ENCODE measurements around the gene PLEKHG4B.

DNA sequence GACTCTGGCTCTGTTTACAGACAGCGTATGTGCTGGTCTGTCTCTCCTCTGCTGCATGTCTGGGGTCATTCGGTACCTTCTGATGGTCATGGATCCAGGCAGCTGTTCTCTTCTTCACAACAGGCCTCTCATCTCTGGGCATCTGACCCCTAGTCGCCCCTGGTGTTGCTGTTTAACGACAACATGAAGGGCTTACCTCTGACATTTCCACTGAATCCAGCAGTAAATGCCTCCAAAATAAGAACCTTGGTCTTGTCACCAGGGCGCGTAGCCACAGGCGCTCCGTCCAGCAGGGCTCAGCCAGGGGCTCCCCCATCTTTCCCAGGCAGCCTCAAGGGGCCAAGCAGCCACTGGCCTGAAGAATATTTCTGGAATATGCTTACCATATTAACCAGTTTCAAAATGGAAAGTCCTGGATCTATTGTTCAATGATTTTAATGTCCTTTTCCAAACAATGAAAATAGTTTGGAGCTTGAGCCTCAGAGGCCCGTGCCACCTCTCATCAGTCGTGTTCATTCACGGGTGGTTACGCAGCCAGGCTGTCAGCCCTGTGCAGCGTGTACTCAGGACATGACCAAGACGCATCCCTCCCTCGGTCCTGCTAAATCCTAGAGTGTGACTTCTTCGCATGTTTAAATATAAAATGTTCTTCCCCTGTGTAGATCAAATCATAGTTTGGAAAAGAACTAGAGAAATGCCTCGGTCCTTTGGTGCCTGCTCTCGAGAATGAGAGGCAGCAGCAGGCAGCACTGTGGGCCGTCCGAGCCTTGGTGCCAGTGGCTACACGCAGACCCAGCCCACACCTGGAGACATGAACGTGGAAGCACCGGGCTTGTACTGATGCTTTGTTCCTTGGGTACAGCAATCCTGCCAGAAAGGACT is 69.2 kb downstream of the PLEKHG4B start:
- TF ChIP-seq, protein P1, sequence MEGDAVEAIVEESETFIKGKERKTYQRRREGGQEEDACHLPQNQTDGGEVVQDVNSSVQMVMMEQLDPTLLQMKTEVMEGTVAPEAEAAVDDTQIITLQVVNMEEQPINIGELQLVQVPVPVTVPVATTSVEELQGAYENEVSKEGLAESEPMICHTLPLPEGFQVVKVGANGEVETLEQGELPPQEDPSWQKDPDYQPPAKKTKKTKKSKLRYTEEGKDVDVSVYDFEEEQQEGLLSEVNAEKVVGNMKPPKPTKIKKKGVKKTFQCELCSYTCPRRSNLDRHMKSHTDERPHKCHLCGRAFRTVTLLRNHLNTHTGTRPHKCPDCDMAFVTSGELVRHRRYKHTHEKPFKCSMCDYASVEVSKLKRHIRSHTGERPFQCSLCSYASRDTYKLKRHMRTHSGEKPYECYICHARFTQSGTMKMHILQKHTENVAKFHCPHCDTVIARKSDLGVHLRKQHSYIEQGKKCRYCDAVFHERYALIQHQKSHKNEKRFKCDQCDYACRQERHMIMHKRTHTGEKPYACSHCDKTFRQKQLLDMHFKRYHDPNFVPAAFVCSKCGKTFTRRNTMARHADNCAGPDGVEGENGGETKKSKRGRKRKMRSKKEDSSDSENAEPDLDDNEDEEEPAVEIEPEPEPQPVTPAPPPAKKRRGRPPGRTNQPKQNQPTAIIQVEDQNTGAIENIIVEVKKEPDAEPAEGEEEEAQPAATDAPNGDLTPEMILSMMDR (IDR thresholded peaks at IDR 0.05 in 2 of 3, conservative IDR thresholded peaks at IDR 0.05 in 1 of 3; ENCODE audit: borderline replicate concordance in 1 of 3, insufficient read depth in 1 of 3, low read depth in 2 of 3, low read length in 2 of 3): no peak
- no peak for TF ChIP-seq POLR2A (IDR thresholded peaks at IDR 0.05; ENCODE audit: borderline replicate concordance, extremely low read depth, insufficient read depth, insufficient read length)

Data from HCT116 (cell line).